AG04449 (cell line): ENCODE results near the gene ANKRD33.

ENCODE experiments used
- CTCF ChIA-PET: fragments of 350-600 bp; formaldehyde crosslinking; extraction: SDS; loops from one replicate; lab custom pipeline; 2021; ENCODE audit warnings: antibody characterized with exemption; lab: Yijun Ruan, JAX
- POLR2A ChIA-PET: fragments of 400-600, 350-600 bp; formaldehyde crosslinking; extraction: SDS; loops from one replicate; lab custom pipeline; 2020; ENCODE audit warnings: antibody characterized with exemption, inconsistent platforms; lab: Yijun Ruan, JAX
- DNase-seq: peaks from one replicate; pipeline ENCODE4 v3.0.0-alpha.2; 2010; ENCODE audit warnings: low read depth, low spot score
- H3K4me3 ChIP-seq: 2 replicates; pipeline ENCODE4 v1.5.1; 2011; ENCODE audit warnings: low read depth, mild to moderate bottlenecking, control low read depth, low read length
- TF ChIP-seq, protein P1 (sequence below): IDR thresholded peaks from one replicate; pipeline ENCODE4 v1.5.1; 2011; ENCODE audit warnings: mild to moderate bottlenecking, moderate library complexity, low read length, control low read depth, inconsistent platforms; ENCODE audit not compliant: insufficient read depth; ENCODE audit errors: missing control alignments

The ANKRD33 gene

DNA sequence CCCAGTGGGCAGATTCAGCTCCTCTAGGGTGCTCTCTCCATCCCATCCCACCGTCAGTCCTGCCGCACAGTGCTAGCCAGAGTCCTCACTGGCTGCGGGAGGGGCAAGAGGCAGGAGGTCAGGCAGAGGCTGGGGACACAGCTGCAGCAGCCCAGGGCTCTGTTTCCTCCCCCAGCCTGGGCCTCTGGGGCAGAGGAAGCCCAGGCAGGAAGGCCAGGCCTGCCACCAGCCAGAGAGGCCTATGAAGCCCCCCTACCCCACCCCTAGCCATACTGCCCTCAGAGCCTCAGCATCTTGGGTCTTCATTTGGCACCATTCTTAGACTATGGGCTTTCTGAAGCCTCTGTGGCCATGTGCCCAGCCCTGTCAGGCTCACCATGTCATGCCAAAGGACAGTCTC, 22.8 kb downstream of the ANKRD33 start:
- POLR2A ChIA-PET: no interaction called here

DNA sequence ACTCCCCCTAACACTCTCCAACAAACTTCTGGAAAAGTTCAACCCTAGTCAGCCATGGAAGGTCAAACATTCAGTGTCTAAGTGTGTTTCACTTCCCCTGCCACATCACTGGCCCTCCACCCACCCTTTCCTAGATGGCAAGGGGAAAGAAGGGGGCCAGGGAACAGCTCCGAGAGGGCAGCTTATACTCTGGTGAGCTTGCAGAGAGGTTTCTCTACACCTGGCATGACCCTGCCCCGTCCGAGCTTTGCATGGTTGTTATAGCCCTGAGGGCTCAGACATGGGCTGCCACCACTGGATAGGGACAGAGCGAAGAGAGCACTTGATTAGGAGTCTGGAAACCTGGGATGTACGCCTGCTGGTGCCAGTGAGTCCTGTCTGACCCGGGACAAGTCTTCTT, 23.4 kb downstream of the ANKRD33 start:
- ChIA-PET CTCF (interaction anchor here (1.3 to 32.5 kb wide), 5 partner anchors 5 to 490 kb away, joined by 3 to 621 read pairs (median 7); partner anchors contain the start of genes ACVRL1 and ANKRD33), POLR2A (no interaction called here)
- H3K4me3 ChIP-seq: no peak overlapping the region
- TF ChIP-seq, protein P1, sequence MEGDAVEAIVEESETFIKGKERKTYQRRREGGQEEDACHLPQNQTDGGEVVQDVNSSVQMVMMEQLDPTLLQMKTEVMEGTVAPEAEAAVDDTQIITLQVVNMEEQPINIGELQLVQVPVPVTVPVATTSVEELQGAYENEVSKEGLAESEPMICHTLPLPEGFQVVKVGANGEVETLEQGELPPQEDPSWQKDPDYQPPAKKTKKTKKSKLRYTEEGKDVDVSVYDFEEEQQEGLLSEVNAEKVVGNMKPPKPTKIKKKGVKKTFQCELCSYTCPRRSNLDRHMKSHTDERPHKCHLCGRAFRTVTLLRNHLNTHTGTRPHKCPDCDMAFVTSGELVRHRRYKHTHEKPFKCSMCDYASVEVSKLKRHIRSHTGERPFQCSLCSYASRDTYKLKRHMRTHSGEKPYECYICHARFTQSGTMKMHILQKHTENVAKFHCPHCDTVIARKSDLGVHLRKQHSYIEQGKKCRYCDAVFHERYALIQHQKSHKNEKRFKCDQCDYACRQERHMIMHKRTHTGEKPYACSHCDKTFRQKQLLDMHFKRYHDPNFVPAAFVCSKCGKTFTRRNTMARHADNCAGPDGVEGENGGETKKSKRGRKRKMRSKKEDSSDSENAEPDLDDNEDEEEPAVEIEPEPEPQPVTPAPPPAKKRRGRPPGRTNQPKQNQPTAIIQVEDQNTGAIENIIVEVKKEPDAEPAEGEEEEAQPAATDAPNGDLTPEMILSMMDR: no peak
- no peak for DNase-seq

More for the DNA sequence above, 22.8 kb downstream of the ANKRD33 start:
- CTCF ChIA-PET: interaction anchor here (2.0 to 32.5 kb wide), 4 partner anchors 5 to 113 kb away, joined by 4 to 621 read pairs (median 314); partner anchors contain the start of genes ACVRL1 and ANKRD33
- no peak overlapping the region for H3K4me3 ChIP-seq
- DNase-seq: no peak
- TF ChIP-seq, protein P1: no peak

DNA sequence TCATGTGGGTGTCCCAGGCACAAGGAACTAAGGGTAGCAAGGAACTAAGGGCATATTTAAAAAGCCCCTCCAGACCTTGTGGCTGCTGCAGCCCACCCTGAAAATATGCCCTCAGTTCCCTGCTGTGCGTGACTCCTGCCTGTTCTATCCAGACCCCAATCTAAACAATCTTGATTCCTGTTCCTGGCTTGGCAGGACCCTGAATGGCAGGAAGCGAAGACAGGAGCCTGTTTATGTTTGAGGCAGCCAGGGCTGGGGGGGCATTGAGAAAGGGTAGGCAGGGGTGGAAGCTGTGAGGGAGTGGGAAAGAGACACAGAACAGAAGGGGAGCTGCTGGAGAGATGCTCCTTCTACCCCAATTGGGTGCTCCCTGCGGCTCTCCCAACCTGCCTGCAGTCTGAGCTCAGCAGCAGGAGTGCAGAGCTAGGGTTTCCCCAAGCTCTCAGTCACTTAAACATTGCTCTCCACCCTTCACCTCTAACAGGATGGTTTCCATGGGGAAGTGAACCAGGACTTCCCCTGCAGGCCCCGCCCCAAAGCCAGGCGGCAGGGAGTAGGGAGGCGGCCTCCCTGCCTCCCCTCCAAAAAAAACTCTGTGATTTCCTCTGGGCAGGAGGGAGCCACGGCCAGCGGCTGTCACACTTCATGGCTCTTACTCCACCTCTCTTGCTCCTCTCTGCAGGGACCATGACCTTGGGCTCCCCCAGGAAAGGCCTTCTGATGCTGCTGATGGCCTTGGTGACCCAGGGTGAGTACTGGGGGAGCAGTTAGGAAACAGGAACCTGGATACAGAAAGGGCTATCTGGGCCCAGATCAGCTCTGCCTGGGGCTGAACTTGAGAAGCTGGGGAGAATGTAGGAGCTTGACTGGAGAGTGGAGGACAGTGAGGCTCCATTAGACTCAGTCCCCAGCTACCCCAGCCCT, 24.1 kb downstream of the ANKRD33 start:
- POLR2A ChIA-PET: no interaction called here
- TF ChIP-seq, protein P1: no peak
- no peak overlapping the region for H3K4me3 ChIP-seq
- CTCF ChIA-PET: interaction anchor here (1.3 to 32.5 kb wide), 7 partner anchors 4 to 491 kb away, joined by 3 to 621 read pairs (median 5); partner anchors contain the start of genes ACVRL1 and ANKRD33
- DNase-seq: no peak

DNA sequence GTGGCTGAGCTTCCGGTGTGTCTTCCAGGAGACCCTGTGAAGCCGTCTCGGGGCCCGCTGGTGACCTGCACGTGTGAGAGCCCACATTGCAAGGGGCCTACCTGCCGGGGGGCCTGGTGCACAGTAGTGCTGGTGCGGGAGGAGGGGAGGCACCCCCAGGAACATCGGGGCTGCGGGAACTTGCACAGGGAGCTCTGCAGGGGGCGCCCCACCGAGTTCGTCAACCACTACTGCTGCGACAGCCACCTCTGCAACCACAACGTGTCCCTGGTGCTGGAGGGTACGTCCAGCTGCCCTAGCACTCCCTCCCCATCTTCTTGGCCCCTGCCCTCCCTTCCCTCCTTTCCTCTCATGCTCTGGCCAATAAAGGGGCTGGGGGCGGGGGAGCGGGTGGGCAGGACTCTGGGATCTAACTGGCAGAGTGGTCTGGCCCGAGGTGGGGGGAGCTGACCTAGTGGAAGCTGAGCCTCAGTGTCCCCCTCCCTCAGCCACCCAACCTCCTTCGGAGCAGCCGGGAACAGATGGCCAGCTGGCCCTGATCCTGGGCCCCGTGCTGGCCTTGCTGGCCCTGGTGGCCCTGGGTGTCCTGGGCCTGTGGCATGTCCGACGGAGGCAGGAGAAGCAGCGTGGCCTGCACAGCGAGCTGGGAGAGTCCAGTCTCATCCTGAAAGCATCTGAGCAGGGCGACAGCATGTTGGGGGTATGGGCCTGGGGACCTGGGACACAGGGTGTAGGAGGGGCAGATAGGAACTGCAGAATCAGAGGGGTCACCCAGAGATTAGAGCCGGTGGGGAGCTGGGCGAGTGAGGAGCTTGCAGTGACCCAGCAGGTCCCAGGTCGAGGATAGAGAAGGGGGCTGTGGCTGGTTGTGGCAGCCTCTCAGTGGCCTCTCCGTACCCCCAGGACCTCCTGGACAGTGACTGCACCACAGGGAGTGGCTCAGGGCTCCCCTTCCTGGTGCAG, 25.4 kb downstream of the ANKRD33 start:
- TF ChIP-seq, protein P1: no peak
- DNase-seq: no peak
- CTCF ChIA-PET: interaction anchor here (1.4 to 32.5 kb wide), 6 partner anchors 3 to 112 kb away, joined by 3 to 621 read pairs (median 6); partner anchors contain the start of genes ACVRL1 and ANKRD33
- H3K4me3 ChIP-seq: no peak overlapping the region
- POLR2A ChIA-PET: no interaction called here

DNA sequence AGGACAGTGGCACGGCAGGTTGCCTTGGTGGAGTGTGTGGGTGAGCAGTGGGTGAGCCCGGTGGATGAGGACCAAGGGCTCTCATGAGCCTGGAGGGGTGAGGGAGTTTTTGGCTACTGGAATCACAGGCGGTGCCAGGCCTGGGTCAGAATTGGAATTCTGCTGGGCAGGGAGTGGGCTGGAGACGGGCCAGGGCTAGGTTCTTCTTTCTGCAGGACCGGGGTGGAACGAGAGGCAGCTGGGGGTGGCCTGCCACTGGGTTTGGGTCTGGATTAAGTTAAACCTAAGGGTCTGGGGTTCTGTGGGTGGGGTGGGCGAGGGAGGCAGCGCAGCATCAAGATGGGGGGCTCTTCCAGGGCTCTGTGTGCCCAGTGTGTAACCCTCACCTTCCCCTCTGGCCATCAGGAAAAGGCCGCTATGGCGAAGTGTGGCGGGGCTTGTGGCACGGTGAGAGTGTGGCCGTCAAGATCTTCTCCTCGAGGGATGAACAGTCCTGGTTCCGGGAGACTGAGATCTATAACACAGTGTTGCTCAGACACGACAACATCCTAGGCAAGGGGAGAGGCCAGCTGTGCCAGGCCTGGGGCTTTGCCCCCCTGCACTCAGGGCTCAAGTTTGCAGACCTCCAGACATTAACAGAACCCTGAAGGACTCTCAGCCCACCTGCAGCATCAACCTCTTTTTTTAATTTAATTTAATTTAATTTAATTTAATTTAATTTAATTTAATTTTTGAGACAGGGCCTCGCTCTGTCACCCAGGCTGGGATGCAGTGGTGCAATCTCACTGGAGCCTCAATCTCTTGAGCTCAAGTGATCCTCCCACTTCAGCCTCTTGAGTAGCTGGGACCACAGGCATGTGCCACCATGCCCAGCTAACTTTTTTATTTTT, 26.4 kb downstream of the ANKRD33 start:
- no peak overlapping the region for H3K4me3 ChIP-seq
- CTCF ChIA-PET: interaction anchor here (0.9 to 32.5 kb wide), 5 partner anchors 2 to 111 kb away, joined by 3 to 621 read pairs (median 4); partner anchors contain the start of genes ACVRL1 and ANKRD33
- POLR2A ChIA-PET: no interaction called here
- TF ChIP-seq, protein P1: no peak
- no peak for DNase-seq
